ENCODE measurements around the gene API5.
A peak's percentile ranks its signal among the peaks of the same experiment; 100 is the strongest.

Gene API5

DNA sequence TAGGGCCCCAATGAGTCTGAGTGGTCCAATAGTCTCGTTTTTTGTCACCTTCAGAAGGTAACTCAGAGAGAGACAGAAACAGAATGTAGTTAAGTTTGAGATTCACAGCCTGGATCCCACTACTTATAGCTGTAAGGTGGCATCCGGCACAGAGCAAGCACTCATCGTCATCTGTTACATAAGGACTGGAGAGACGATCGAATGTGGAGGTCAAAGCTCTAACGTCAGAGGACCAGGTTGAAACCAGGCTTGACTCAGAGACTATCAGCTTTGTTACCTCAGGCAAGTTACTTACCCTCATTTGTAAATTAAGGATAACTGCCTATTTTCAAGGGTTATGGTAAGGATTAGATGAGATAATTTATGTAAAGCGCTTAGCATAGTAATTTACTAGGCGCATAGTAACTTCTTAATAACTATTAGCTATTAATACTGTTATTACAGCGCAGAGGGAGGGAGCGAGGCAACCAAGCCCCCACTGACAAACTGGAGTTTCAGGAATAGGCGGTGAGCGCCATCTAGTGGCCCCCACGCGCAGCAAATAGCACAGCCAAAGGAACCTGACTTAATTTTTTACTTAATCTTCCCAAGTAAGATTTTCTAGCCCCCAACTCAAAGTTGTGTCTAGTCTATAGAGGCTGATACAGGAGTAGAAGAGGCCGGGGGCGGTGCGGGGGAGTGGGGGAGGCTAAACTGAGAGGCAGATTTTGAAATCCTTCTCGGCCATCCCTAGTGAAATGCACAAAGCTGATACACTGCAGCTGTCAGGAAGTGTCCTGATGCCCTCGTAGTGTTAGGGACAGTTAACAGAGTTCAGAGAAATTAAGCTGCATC, 29.0 kb upstream of the API5 start:
- peak overlapping the region; percentile 85 for H2AFZ ChIP-seq (ENCODE audit: low read length)
- peak overlapping the region; percentile 35 for H3K4me2 ChIP-seq (ENCODE audit: low read depth, low read length, poor library complexity, severe bottlenecking)
- H3K9me3 ChIP-seq (ENCODE audit: insufficient read depth, low read depth, low read length), result no peaks in the 10 kb centered on the region
- TF ChIP-seq, protein P1, sequence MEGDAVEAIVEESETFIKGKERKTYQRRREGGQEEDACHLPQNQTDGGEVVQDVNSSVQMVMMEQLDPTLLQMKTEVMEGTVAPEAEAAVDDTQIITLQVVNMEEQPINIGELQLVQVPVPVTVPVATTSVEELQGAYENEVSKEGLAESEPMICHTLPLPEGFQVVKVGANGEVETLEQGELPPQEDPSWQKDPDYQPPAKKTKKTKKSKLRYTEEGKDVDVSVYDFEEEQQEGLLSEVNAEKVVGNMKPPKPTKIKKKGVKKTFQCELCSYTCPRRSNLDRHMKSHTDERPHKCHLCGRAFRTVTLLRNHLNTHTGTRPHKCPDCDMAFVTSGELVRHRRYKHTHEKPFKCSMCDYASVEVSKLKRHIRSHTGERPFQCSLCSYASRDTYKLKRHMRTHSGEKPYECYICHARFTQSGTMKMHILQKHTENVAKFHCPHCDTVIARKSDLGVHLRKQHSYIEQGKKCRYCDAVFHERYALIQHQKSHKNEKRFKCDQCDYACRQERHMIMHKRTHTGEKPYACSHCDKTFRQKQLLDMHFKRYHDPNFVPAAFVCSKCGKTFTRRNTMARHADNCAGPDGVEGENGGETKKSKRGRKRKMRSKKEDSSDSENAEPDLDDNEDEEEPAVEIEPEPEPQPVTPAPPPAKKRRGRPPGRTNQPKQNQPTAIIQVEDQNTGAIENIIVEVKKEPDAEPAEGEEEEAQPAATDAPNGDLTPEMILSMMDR (conservative IDR thresholded peaks at IDR 0.05; ENCODE audit: low read length), result peak; percentile 98
- no peak for TF ChIP-seq EZH2phosphoT487 (IDR thresholded peaks at IDR 0.05; ENCODE audit: borderline replicate concordance)
- no peaks in the 10 kb centered on the region for H3K9me2 ChIP-seq (replicated peaks; ENCODE audit: low read depth, low read length)
- H4K20me1 ChIP-seq (ENCODE audit: insufficient read depth, low read length, poor library complexity, severe bottlenecking), result no peaks in the 10 kb centered on the region
- H3K4me3 ChIP-seq (ENCODE audit: low read length, poor library complexity, severe bottlenecking), result peak overlapping the region; percentile 27
- H3K9ac ChIP-seq (ENCODE audit: low read depth, low read length, poor library complexity, severe bottlenecking), result no peak overlapping the region
- H3F3A ChIP-seq (ENCODE audit: low read depth), result no peaks in the 10 kb centered on the region
- H3K4me1 ChIP-seq (ENCODE audit: insufficient read depth, low read length, poor library complexity, severe bottlenecking), result no peaks in the 10 kb centered on the region
- H3K27me3 ChIP-seq (ENCODE audit: insufficient read depth, low read length, poor library complexity, severe bottlenecking), result no peaks in the 10 kb centered on the region
- no peaks in the 10 kb centered on the region for H3K79me2 ChIP-seq (ENCODE audit: insufficient read depth, low read length)
- H3K36me3 ChIP-seq (ENCODE audit: insufficient read depth, low read length), result no peaks in the 10 kb centered on the region

- no peaks in the 10 kb centered on the region for H3F3A ChIP-seq (ENCODE audit: low read depth)
- H3K36me3 ChIP-seq (ENCODE audit: insufficient read depth, low read length), result no peaks in the 10 kb centered on the region
- H2AFZ ChIP-seq (ENCODE audit: low read length), result no peak overlapping the region
- no peaks in the 10 kb centered on the region for H4K20me1 ChIP-seq (ENCODE audit: insufficient read depth, low read length, poor library complexity, severe bottlenecking)
- peaks cover 2% of the 10 kb centered on the region for H3K4me1 ChIP-seq (ENCODE audit: insufficient read depth, low read length, poor library complexity, severe bottlenecking)
- no peak overlapping the region for H3K4me2 ChIP-seq (ENCODE audit: low read depth, low read length, poor library complexity, severe bottlenecking)
- TF ChIP-seq, protein P1 (conservative IDR thresholded peaks at IDR 0.05; ENCODE audit: low read length), result no peak
- TF ChIP-seq EZH2phosphoT487 (IDR thresholded peaks at IDR 0.05; ENCODE audit: borderline replicate concordance), result no peak
- H3K27me3 ChIP-seq (ENCODE audit: insufficient read depth, low read length, poor library complexity, severe bottlenecking), result no peaks in the 10 kb centered on the region
- H3K9me3 ChIP-seq (ENCODE audit: insufficient read depth, low read depth, low read length), result no peaks in the 10 kb centered on the region
- H3K79me2 ChIP-seq (ENCODE audit: insufficient read depth, low read length), result no peaks in the 10 kb centered on the region
- H3K9me2 ChIP-seq (replicated peaks; ENCODE audit: low read depth, low read length), result no peaks in the 10 kb centered on the region
- H3K4me3 ChIP-seq (ENCODE audit: low read length, poor library complexity, severe bottlenecking), result no peak overlapping the region
- H3K9ac ChIP-seq (ENCODE audit: low read depth, low read length, poor library complexity, severe bottlenecking), result no peak overlapping the region
Measured at GRCh38 chr11:43285826-43286225, 26.0 kb upstream of the API5 start.

- no peaks in the 10 kb centered on the region for H3F3A ChIP-seq (ENCODE audit: low read depth)
- TF ChIP-seq, protein P1 (conservative IDR thresholded peaks at IDR 0.05; ENCODE audit: low read length), result no peak
- TF ChIP-seq EZH2phosphoT487 (IDR thresholded peaks at IDR 0.05; ENCODE audit: borderline replicate concordance), result no peak
- H3K4me1 ChIP-seq (ENCODE audit: insufficient read depth, low read length, poor library complexity, severe bottlenecking), result peaks cover 2% of the 10 kb centered on the region
- H3K36me3 ChIP-seq (ENCODE audit: insufficient read depth, low read length), result no peaks in the 10 kb centered on the region
- H3K9me2 ChIP-seq (replicated peaks; ENCODE audit: low read depth, low read length), result 0 out of 2 replicates have a peak, but pooled peaks cover 4% of the 10 kb centered on the region
- no peak overlapping the region for H3K4me3 ChIP-seq (ENCODE audit: low read length, poor library complexity, severe bottlenecking)
- H3K9me3 ChIP-seq (ENCODE audit: insufficient read depth, low read depth, low read length), result no peaks in the 10 kb centered on the region
- H3K27me3 ChIP-seq (ENCODE audit: insufficient read depth, low read length, poor library complexity, severe bottlenecking), result no peaks in the 10 kb centered on the region
- H4K20me1 ChIP-seq (ENCODE audit: insufficient read depth, low read length, poor library complexity, severe bottlenecking), result no peaks in the 10 kb centered on the region
- H3K9ac ChIP-seq (ENCODE audit: low read depth, low read length, poor library complexity, severe bottlenecking), result no peak overlapping the region
- H3K79me2 ChIP-seq (ENCODE audit: insufficient read depth, low read length), result no peaks in the 10 kb centered on the region
- no peak overlapping the region for H3K4me2 ChIP-seq (ENCODE audit: low read depth, low read length, poor library complexity, severe bottlenecking)
- H2AFZ ChIP-seq (ENCODE audit: low read length), result no peak overlapping the region
Measured at GRCh38 chr11:43289368-43289767, 22.4 kb upstream of the API5 start.
